Heart left ventricle (tissue), 16 donors: ENCODE data around the gene SEC31A. TPM values are rescaled to one million over a fixed set of nuclear protein-coding genes. Genes with fewer than 3 reads are reported as not detected.

Experiments
- ATAC-seq, 4 donors: fragments of 200-7000 bp; cut with Tn5 transposase; one replicate each; pipeline ENCODE4 v1.9.1; 2020 to 2022; ENCODE audit warnings: moderate library complexity in 4 of 4, mild to moderate bottlenecking in 3 of 4, moderate number of reproducible peaks in 1 of 4
- DNase-seq, 5 donors: peaks; one replicate each; pipeline ENCODE4 v3.0.0-alpha.2; 2020
- H3K27ac ChIP-seq, 12 donors: fragments of 200-600 bp; sonication (generic) in 4 of 12; one replicate each; pipeline versions ENCODE4 v1.5.0 to v1.8.0; 2016 to 2022; ENCODE audit warnings: mild to moderate bottlenecking in 2 of 12
- H3K27me3 ChIP-seq, 9 donors: fragments of 200-600 bp; sonication (generic) in 2 of 9; one replicate each; pipeline versions ENCODE4 v1.5.1 to v1.8.0; 2016 to 2022; ENCODE audit warnings: mild to moderate bottlenecking in 3 of 9
- H3K36me3 ChIP-seq, 9 donors: fragments of 200-600 bp; sonication (generic) in 2 of 9; one replicate each; pipeline versions ENCODE4 v1.5.0 to v1.8.0; 2018 to 2022; ENCODE audit warnings: mild to moderate bottlenecking in 2 of 9
- H3K4me1 ChIP-seq, 12 donors: fragments of 200-600 bp; sonication (generic) in 4 of 12; one replicate each; pipeline versions ENCODE4 v1.5.0 to v1.8.0; 2016 to 2022; ENCODE audit warnings: mild to moderate bottlenecking in 3 of 12
- H3K4me3 ChIP-seq, 12 donors: fragments of 200-600 bp; sonication (generic) in 4 of 12; one replicate each; pipeline versions ENCODE4 v1.5.0 to v1.8.0; 2017 to 2022; ENCODE audit warnings: mild to moderate bottlenecking in 9 of 12, moderate library complexity in 4 of 12
- H3K9me3 ChIP-seq, 12 donors: fragments of 200-600 bp; sonication (generic) in 4 of 12; one replicate each; pipeline versions ENCODE4 v1.5.0 to v1.8.0; 2016 to 2022; ENCODE audit warnings: mild to moderate bottlenecking in 1 of 12
- CTCF ChIP-seq, 12 donors: fragments of 200-600 bp; sonication (generic) in 4 of 12; IDR thresholded peaks; one replicate each; pipeline versions ENCODE4 v1.5.0 to v1.8.0; 2018 to 2022; ENCODE audit warnings: antibody characterized with exemption in 12 of 12, mild to moderate bottlenecking in 5 of 12
- POLR2A ChIP-seq, 2 donors: fragments of 450-650 bp; IDR thresholded peaks; one replicate each; pipeline ENCODE4 v1.6.1; 2017; ENCODE audit warnings: antibody characterized with exemption in 2 of 2, mild to moderate bottlenecking in 2 of 2, moderate library complexity in 2 of 2
- WGBS, 4 donors: extraction: QIAGEN DNeasy Blood & Tissue Kit in 2 of 4; methylation state at CpG; one replicate each; pipeline versions ENCODE4 v1.1.5 to v1.1.7; 2013 to 2018; 5-methylcytosine and 5-hydroxymethylcytosine counted together
- intact Hi-C, 10 donors: fragments of 100-400 bp; cut with DNase I; formaldehyde crosslinking; loops; one replicate each; pipeline versions ENCODE4 v1.11.1 to v1.14.2; 2022
- polyA plus RNA-seq, 2 donors: library from polyadenylated mRNA; stranded (reverse); fragments of 200-250 nt; gene quantifications; one replicate each; pipeline ENCODE4 v1.2.3, GENCODE V29; 2013
- total RNA-seq, 9 donors: library from RNA; depleted of rRNA in 2 of 9; stranded (reverse); fragments of >200 nt in 2 of 9; fragmentation: NEBNext Ultra II Directional in 3 of 9; extraction: Animal tissue kit (Norgen Biotek cat#: 25700) in 3 of 9; gene quantifications; one replicate each; pipeline versions ENCODE4 v1.1.0 to v1.2.4, GENCODE V29; 2016 to 2023
- donor health status: ischemic (EF 13 %, LVEDD 7.1; RV severe dilation, severe dysfunction).
- donor health status: healthy with polysubstance abuse.
- donor health status: DM: no; HTN: yes; CAD: no.
- donor health status: DM: no; HTN: no; CAD: no.
- donor health status: ischemic (EF 25% LVEDD 6.9; RV normal size, moderate dysfunction).
- donor health status: ischemic (EF 25% LVEDD 5.7; RV mildly dilated, moderate dysfunction).
- donor health status: healthy.
- donor health status: DM: yes; HTN: yes; CAD: no.
- donor health status: ischemic (EF 35%, LVEDD 5.7; RV mildly dilated, moderate dysfunction).
- donor health status: nonischemic (EF 11% LVEDD 7.7; RV severe dilation, severe dysfunction).
- donor health status: DM: yes; HTN: yes; CAD: no.
- donor health status: PGD.
- donor health status: ischemic (EF 29% LVEDD 5.4; RV normal size, mild dysfunction).
- donor health status: nonischemic (EF 23%, LVEDD 6.1; RV moderate dilation, normal function).

SEC31A gene
- total and polyA plus RNA-seq, 11 donors: 81.0 to 168 (median 101) TPM

- intact Hi-C loops: no loop called here
- no peaks in the 10 kb centered on the region for H3K27me3 ChIP-seq
- 88 to 98% (median 95%) methylated on average over 5 of the region's 5 CpGs for WGBS, 4 donors
- H3K4me1 ChIP-seq: peaks cover 0 to 19% (median 8%) of the 10 kb centered on the region in 12 donors
- H3K36me3 ChIP-seq: no peaks in the 10 kb centered on the region
- no peaks in the 10 kb centered on the region for H3K9me3 ChIP-seq
- DNase-seq: no peak
- ATAC-seq: no peak
- TF ChIP-seq CTCF (IDR thresholded peaks at IDR 0.05): no peak
- TF ChIP-seq POLR2A (IDR thresholded peaks at IDR 0.05): no peak
- no peak overlapping the region for H3K4me3 ChIP-seq
- H3K27ac ChIP-seq: no peak overlapping the region
Measured at GRCh38 chr4:82777857-82778525, 113.0 kb downstream of the SEC31A start.

GRCh38 chr4:82776925-82777542 lies 113.9 kb downstream of the SEC31A start:
- no peak overlapping the region for H3K4me3 ChIP-seq
- intact Hi-C loops: no loop called here
- H3K9me3 ChIP-seq: no peaks in the 10 kb centered on the region
- DNase-seq: no peak
- 84 to 90% (median 87%) methylated on average over 5 of the region's 5 CpGs for WGBS, 4 donors
- TF ChIP-seq CTCF (IDR thresholded peaks at IDR 0.05): no peak
- no peak for TF ChIP-seq POLR2A (IDR thresholded peaks at IDR 0.05)
- H3K27ac ChIP-seq: no peak overlapping the region
- no peaks in the 10 kb centered on the region for H3K27me3 ChIP-seq
- no peak for ATAC-seq
- no peaks in the 10 kb centered on the region for H3K36me3 ChIP-seq
- peaks cover 0 to 19% (median 8%) of the 10 kb centered on the region in 12 donors for H3K4me1 ChIP-seq

- no peak for DNase-seq
- ATAC-seq: no peak
- Histone ChIP-seq H3K4me3 (no peak overlapping the region), H3K27ac (no peak overlapping the region), H3K27me3 (no peaks in the 10 kb centered on the region), H3K9me3 (no peaks in the 10 kb centered on the region), H3K36me3 (no peaks in the 10 kb centered on the region), H3K4me1 (peaks cover 0 to 10% (median 0%) of the 10 kb centered on the region in 12 donors)
- TF ChIP-seq POLR2A (IDR thresholded peaks at IDR 0.05) (no peak), CTCF (IDR thresholded peaks at IDR 0.05) (no peak)
- WGBS, 4 donors: 75 to 92% (median 90%) methylated on average over 5 of the region's 5 CpGs
- intact Hi-C loops: no loop called here
Measured at GRCh38 chr4:82775243-82775642, 115.7 kb downstream of the SEC31A start.

- no peak for TF ChIP-seq CTCF (IDR thresholded peaks at IDR 0.05)
- no peak for TF ChIP-seq POLR2A (IDR thresholded peaks at IDR 0.05)
- Histone ChIP-seq H3K9me3 (no peaks in the 10 kb centered on the region), H3K4me3 (no peak overlapping the region), H3K4me1 (peaks cover 0 to 10% (median 0%) of the 10 kb centered on the region in 12 donors), H3K27me3 (no peaks in the 10 kb centered on the region), H3K27ac (no peak overlapping the region), H3K36me3 (no peaks in the 10 kb centered on the region)
- intact Hi-C loops: no loop called here
- peak in 3 of 4 donors; percentile 36 to 45 (median 42) for ATAC-seq
- DNase-seq: no peak
- WGBS, 4 donors: 34 to 51% (median 45%) methylated on average over 3 of the region's 3 CpGs
Measured at GRCh38 chr4:82774711-82775171, 116.2 kb downstream of the SEC31A start.
